Activated CD4-positive, CD25-positive, alpha-beta regulatory T cell treated with anti-CD3 and anti-CD28 coated beads, Interleukin-2, amount 50 U/mL, for 16 hours (primary cell): ENCODE results near the gene MAP7.
"Not testable (repeated sequence)": the region's sequence is repeated elsewhere in the genome, so short reads cannot be mapped to it uniquely, and the experiment has no call there.

Source experiments
- DNase-seq: peaks from one replicate; pipeline ENCODE4 v3.0.0-alpha.2; 2020; ENCODE audit warnings: low read depth, low spot score

MAP7 gene

DNA sequence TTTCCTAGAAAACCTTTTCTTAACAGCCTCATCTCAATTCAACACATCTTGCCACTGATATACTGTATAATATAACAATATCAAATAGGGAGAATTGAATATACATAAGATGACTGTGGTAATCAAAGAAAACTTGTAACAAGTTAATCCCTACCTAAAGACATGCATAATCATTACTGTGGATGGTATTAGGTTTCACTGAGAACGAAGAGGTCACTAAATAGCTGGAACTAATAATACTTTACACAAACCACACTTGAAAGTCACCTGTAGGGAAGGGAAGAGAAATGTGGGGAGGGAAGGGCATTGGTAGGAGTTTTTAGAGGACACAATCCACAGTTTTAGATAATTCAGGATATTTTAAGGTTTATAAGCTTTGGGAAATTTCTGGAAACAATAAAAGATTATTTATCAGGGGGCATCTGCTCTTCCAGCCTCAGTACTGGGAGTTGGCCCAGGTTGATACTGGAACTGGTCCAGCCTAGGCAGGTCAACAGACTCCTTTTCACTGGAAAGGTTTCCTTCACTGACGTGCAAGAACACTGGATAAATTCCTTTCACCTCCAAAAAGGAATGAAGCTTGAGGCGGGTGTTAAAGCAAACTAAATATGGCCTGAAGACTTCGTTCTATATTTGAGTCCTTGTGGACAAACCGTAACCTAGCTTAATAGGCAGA, 44.0 kb downstream of the MAP7 start:
- no peak for DNase-seq

DNA sequence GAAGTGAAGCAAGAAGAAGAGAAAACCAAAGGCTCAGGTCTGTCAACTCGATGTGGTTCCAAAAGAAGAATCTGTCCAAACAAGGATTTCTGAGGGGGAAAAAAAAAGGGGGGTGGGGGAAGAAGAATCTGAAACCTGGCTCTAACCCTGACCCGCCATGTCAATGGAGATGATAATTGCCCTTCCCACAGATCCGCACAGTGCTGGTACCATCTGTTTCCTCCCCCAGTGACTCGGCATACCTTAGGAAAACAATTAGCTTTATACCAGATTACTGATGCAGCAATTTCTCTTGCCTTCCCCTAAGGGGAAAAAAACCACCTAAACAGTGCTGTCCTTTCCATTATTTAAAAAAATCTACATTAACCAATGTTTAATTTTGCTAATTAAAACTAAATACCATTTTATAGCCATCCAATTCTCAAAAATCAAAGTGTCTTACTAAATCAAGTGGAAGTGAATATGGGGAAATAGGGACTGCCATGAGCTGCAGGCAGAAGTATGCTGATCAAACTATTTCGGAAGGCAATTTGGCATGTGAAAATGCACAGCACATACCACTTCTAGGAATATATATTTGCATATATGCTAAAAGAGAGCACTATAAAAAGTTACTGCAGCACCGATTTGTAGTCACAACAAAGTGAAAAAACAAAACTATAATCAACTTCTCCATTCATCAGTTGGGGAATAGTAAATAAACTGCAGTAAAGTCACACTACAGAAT, 46.8 kb downstream of the MAP7 start:
- no peak for DNase-seq

DNA sequence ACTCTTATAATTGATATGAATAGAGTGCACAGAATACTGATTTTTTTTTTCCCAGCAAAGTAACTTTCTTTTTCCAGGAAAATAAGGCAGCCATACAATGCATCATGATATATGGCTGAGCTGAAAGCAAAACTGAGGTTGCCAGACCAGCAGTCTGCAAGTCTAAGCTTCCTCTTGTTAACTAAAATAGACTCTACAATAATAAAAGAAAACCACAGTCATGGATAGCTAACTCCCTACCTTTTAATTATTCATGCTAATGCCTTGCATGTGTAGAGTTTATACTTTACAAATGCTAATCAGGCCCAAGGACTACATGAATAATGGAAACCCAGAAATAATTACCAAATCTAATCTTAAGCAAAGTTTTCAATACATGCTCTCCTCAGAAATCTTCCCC, 47.4 kb downstream of the MAP7 start:
- no peak for DNase-seq

DNA sequence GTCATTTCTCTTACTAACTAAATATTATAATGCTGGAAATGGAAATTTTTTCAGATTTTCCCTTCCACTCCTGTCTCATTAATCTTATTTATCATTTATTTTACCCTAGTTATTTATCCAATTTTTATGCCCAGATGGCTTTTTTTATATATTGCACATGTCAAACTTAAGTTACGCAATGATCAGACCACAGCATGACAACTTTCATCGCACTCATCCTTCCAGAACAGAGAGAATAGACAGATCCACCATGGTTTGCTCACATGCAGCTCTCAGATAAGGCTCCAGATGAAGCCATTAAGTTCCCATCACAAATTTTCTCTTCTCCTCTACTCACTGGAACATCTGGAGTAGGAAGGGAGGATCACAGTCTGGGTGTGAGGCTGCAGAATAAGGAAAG, 48.7 kb downstream of the MAP7 start:
- DNase-seq = no peak

DNA sequence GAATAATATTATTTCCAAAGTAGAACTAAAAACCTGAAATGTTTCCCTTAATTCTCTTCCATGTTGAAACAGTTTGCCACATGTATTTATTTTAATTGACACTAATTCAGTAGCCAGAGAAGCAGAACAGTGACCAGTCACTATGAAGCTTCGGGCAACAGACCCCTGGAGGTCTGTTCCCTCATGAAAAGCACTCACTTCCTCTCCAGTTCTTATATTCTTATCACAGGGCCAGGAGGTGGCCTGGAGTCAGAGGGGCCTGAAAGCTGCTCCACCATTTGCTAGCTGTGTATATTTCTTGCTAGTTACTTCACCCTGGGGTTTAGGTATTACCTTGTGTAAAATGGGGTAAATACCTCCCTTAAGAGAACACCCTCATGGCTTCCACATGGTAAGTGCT, 49.1 kb downstream of the MAP7 start:
- DNase-seq = no peak

- DNase-seq = no peak
Measured at GRCh38 chr6:136500414-136500813, 49.8 kb downstream of the MAP7 start.

DNA sequence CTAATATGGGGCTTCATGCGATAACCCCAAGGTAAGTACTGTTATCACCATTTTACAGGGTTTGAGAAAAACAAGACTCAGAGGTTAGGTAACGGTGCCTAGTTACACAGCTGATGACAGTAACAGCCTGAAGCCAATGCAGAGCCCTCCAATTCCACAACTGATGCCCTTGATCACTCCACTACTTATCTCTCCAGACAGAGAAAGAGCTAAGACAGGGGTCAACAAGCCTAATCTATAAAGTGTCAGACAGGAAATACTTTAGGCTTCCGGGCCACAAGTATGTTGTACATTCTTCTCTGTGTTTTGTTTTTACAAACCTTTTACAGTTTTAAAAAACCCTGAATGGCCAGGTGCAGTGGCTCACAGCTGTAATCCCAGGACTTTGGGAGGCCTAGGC, 50.9 kb downstream of the MAP7 start:
- no peak for DNase-seq

- DNase-seq = not testable (repeated sequence)
Measured at GRCh38 chr6:136496449-136496848, 53.8 kb downstream of the MAP7 start.

DNA sequence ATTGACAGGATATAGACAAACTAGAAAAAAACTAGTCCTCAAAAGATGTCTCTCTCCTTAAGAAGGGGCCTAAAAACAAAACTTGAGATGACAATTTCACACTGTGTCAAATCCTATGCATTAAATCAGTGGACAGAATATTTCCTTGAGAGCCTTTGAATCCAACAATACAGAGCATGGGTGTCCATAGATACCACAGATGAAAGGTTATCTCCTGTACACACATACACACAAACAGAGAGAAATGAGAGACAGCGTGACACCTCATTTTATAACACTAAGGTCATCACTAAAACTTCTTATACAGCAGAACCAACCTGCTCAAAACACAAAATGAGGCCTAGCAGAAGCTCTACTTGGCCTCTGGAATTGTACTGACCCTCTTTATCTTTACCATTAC, 55.5 kb downstream of the MAP7 start:
- DNase-seq = no peak

- no peak for DNase-seq
Measured at GRCh38 chr6:136494059-136494458, 56.2 kb downstream of the MAP7 start.

GRCh38 chr6:136492409-136492808, 57.8 kb downstream of the MAP7 start:
- DNase-seq = no peak

- no peak for DNase-seq
Measured at GRCh38 chr6:136491754-136492153, 58.5 kb downstream of the MAP7 start.

GRCh38 chr6:136491251-136491650, 59.0 kb downstream of the MAP7 start:
- no peak for DNase-seq

GRCh38 chr6:136489689-136490033, 60.6 kb downstream of the MAP7 start:
- not testable (repeated sequence) for DNase-seq

DNA sequence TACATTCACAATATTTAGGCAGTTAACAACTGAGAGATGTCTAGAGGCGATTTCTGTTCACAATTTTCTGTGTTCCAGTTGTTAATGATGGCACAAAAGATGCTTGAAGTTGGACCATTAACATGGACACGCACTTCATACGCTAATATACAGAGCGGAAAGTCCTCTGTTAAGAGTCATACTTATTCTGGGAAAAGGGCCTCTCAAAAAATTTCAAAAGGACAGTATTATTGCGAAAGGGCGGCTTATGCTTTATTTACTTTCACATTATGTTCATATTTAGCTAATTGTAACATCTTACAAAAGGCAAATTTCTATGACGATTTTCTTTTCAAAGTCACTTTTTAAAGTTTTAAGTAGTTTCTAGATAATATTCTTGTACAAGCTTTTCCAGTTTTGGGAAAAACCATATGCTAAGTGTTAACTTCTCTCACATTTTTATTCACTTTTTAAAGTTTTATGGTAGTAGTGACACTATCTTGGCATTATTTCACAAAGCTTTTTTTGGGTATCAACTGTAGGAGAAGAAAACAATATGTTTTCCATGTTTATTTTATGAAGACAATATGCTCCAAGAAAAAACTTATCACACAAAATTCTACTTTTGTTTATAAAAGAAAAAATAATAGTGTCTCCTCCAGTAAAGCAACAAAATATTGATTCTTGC, 62.3 kb downstream of the MAP7 start:
- DNase-seq = no peak

DNA sequence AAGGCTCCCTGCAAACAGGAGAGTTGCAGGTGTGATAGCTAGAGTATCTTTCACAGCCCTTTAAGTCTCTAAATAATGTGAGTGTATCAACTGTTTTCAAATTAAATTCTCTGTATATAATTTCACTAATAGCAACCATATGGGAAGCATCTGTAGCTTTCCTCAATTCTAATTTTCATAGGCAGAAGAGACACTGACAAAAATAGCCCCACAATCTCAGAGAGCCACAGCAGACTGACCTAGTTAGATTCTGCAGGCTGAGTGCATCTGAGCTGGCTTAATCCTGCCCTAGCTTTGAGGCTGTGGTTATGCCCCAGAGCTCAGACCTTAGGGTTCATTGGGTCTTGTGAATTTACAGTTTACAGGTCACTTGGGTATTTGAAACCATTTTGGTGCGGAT, 63.9 kb downstream of the MAP7 start:
- DNase-seq = no peak

- DNase-seq = no peak
Measured at GRCh38 chr6:136483906-136484305, 66.3 kb downstream of the MAP7 start.

GRCh38 chr6:136483005-136483404, 67.2 kb downstream of the MAP7 start:
- DNase-seq = not testable (repeated sequence)

DNA sequence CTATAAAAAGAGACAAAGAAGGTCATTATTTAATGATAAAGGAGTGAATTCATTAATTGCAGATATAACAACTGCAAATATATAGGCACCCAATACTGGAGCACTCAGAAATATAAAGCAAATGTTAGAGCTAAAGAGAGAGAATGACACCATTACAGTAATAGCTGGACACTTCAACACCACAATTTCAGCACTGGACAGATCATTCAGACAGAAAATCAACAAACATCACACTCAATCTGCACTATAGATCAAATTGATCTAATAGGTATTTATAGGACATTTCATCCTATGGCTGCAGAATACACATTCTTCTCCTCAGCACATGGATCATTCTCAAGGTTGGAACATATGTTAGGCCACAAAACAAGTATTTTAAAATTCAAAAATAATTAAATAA, 72.7 kb downstream of the MAP7 start:
- no peak for DNase-seq

GRCh38 chr6:136475686-136476085, 74.5 kb downstream of the MAP7 start:
- DNase-seq = no peak

GRCh38 chr6:136474241-136474640, 76.0 kb downstream of the MAP7 start:
- DNase-seq = no peak

DNA sequence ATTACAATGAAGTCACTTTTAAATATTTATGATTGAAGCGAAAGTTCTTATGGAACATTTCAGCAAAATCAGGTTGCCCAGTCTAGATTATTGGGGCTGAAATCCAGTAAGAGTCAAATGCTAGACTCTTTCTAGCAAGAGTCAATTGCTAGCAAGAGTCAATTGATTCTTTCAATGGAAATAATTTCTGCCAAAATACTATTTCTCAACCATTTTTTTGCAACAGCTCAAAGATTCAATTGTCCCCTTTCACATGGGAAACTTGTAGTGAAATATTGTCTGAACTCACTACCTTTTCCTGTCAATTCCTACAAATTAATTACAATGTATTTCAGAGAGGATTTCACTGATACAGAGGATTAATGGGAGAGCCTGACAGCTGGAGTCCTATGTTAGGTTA, 78.3 kb downstream of the MAP7 start:
- no peak for DNase-seq

GRCh38 chr6:136471372-136471771, 78.8 kb downstream of the MAP7 start:
- DNase-seq = no peak
